ENCODE data around the gene RPS6KA2.

RPS6KA2 gene

GRCh38 chr6:166507809-166508564 is 119.1 kb downstream of the RPS6KA2 start:
- Histone ChIP-seq H3K36me3 (ENCODE audit: insufficient read depth, low read length) (no peaks in the 10 kb centered on the region), H3K79me2 (ENCODE audit: insufficient read depth, low read length) (no peaks in the 10 kb centered on the region), H3K27ac (ENCODE audit: low read length) (no peak overlapping the region), H3K9me3 (ENCODE audit: insufficient read depth, low read length, severe bottlenecking) (no peaks in the 10 kb centered on the region), H3K27me3 (ENCODE audit: insufficient read depth, low read length, poor library complexity) (no peaks in the 10 kb centered on the region), H3K9ac (ENCODE audit: low read depth, low read length) (no peak overlapping the region), H2AFZ (ENCODE audit: low read depth, low read length) (no peak overlapping the region), H3K4me3 (ENCODE audit: low read depth in 1 of 2, low read length in 2 of 2) (no peak overlapping the region), H3K4me2 (ENCODE audit: insufficient read depth, low read length) (no peak overlapping the region), H4K20me1 (ENCODE audit: insufficient read depth, low read length) (no peaks in the 10 kb centered on the region), H3K4me1 (ENCODE audit: insufficient read depth, low read length) (no peaks in the 10 kb centered on the region)
- ATAC-seq (ENCODE audit: insufficient read depth, low read depth) (no peak), DNase-seq (no peak)
- no peak for TF ChIP-seq EZH2 (IDR thresholded peaks at IDR 0.05; ENCODE audit: borderline replicate concordance, low read depth, low read length, severe bottlenecking)
- TF ChIP-seq, protein P1, sequence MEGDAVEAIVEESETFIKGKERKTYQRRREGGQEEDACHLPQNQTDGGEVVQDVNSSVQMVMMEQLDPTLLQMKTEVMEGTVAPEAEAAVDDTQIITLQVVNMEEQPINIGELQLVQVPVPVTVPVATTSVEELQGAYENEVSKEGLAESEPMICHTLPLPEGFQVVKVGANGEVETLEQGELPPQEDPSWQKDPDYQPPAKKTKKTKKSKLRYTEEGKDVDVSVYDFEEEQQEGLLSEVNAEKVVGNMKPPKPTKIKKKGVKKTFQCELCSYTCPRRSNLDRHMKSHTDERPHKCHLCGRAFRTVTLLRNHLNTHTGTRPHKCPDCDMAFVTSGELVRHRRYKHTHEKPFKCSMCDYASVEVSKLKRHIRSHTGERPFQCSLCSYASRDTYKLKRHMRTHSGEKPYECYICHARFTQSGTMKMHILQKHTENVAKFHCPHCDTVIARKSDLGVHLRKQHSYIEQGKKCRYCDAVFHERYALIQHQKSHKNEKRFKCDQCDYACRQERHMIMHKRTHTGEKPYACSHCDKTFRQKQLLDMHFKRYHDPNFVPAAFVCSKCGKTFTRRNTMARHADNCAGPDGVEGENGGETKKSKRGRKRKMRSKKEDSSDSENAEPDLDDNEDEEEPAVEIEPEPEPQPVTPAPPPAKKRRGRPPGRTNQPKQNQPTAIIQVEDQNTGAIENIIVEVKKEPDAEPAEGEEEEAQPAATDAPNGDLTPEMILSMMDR (IDR thresholded peaks at IDR 0.05; ENCODE audit: borderline replicate concordance, extremely low read depth, low read length, poor library complexity, severe bottlenecking), result no peak

DNA sequence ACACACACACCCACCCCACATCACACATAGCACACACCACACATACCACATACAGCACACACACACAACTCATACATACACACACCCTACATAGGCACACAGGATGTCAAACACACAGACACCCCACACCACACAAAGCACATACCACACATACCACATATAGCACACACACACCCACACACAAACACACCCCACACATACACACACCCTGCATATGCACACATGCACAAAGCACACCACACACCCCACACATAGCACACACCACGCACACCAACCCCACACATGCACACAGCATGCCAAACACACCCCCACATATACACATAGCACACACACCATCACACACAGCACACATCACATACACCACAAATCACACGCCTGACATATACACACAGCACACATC is 119.7 kb downstream of the RPS6KA2 start:
- no peak for ATAC-seq (ENCODE audit: insufficient read depth, low read depth)
- Histone ChIP-seq H3K4me1 (ENCODE audit: insufficient read depth, low read length) (no peaks in the 10 kb centered on the region), H3K4me2 (ENCODE audit: insufficient read depth, low read length) (no peak overlapping the region), H2AFZ (ENCODE audit: low read depth, low read length) (no peak overlapping the region), H3K79me2 (ENCODE audit: insufficient read depth, low read length) (no peaks in the 10 kb centered on the region), H3K4me3 (ENCODE audit: low read depth in 1 of 2, low read length in 2 of 2) (no peak overlapping the region), H3K9me3 (ENCODE audit: insufficient read depth, low read length, severe bottlenecking) (no peaks in the 10 kb centered on the region), H4K20me1 (ENCODE audit: insufficient read depth, low read length) (no peaks in the 10 kb centered on the region), H3K36me3 (ENCODE audit: insufficient read depth, low read length) (no peaks in the 10 kb centered on the region), H3K27ac (ENCODE audit: low read length) (no peak overlapping the region), H3K9ac (ENCODE audit: low read depth, low read length) (no peak overlapping the region), H3K27me3 (ENCODE audit: insufficient read depth, low read length, poor library complexity) (no peaks in the 10 kb centered on the region)
- no peak for DNase-seq
- TF ChIP-seq EZH2 (IDR thresholded peaks at IDR 0.05; ENCODE audit: borderline replicate concordance, low read depth, low read length, severe bottlenecking), result no peak
- TF ChIP-seq, protein P1 (IDR thresholded peaks at IDR 0.05; ENCODE audit: borderline replicate concordance, extremely low read depth, low read length, poor library complexity, severe bottlenecking), result no peak

GRCh38 chr6:166505133-166505905 is 121.7 kb downstream of the RPS6KA2 start:
- Histone ChIP-seq H3K79me2 (ENCODE audit: insufficient read depth, low read length) (no peaks in the 10 kb centered on the region), H3K9ac (ENCODE audit: low read depth, low read length) (no peak overlapping the region), H3K27me3 (ENCODE audit: insufficient read depth, low read length, poor library complexity) (no peaks in the 10 kb centered on the region), H3K4me2 (ENCODE audit: insufficient read depth, low read length) (no peak overlapping the region), H3K4me1 (ENCODE audit: insufficient read depth, low read length) (no peaks in the 10 kb centered on the region), H3K36me3 (ENCODE audit: insufficient read depth, low read length) (no peaks in the 10 kb centered on the region), H2AFZ (ENCODE audit: low read depth, low read length) (no peak overlapping the region), H3K27ac (ENCODE audit: low read length) (no peak overlapping the region), H3K4me3 (ENCODE audit: low read depth in 1 of 2, low read length in 2 of 2) (no peak overlapping the region), H3K9me3 (ENCODE audit: insufficient read depth, low read length, severe bottlenecking) (no peaks in the 10 kb centered on the region), H4K20me1 (ENCODE audit: insufficient read depth, low read length) (no peaks in the 10 kb centered on the region)
- DNase-seq (no peak), ATAC-seq (ENCODE audit: insufficient read depth, low read depth) (no peak)
- TF ChIP-seq, protein P1 (IDR thresholded peaks at IDR 0.05; ENCODE audit: borderline replicate concordance, extremely low read depth, low read length, poor library complexity, severe bottlenecking), result no peak
- no peak for TF ChIP-seq EZH2 (IDR thresholded peaks at IDR 0.05; ENCODE audit: borderline replicate concordance, low read depth, low read length, severe bottlenecking)
